22Rv1 (cell line): ENCODE results near the gene TMEM233.

Source experiments
- ZFX ChIP-seq: fragments of 450-650 bp; IDR thresholded peaks from 2 replicates; pipeline ENCODE4 v1.6.1; 2017; ENCODE audit warnings: antibody characterized with exemption, borderline replicate concordance
- TF ChIP-seq, protein P1 (sequence below): fragments of 450-650 bp; IDR thresholded peaks from 2 replicates; pipeline ENCODE4 v1.5.1; 2017; ENCODE audit warnings: mild to moderate bottlenecking

DNA sequence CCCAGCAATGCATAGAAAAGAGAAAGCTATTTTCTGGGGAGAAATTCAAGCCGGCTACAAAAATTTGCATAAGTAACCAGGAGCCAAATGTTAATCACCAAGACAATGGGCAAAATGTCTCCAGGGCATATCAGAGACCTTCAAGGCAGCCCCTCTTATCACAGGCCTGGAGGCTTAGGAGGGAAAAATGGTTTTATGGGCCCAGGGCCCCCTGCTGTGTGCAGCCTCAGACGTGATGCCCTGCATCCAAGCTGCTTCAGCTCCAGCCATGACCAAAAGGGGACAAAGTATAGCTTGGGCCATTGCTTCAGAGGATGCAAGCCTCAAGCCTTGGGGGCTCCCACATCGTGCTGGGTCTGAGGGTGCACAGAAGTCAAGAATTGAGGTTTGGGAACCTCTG, 15.8 kb downstream of the TMEM233 start:
- TF ChIP-seq, protein P1, sequence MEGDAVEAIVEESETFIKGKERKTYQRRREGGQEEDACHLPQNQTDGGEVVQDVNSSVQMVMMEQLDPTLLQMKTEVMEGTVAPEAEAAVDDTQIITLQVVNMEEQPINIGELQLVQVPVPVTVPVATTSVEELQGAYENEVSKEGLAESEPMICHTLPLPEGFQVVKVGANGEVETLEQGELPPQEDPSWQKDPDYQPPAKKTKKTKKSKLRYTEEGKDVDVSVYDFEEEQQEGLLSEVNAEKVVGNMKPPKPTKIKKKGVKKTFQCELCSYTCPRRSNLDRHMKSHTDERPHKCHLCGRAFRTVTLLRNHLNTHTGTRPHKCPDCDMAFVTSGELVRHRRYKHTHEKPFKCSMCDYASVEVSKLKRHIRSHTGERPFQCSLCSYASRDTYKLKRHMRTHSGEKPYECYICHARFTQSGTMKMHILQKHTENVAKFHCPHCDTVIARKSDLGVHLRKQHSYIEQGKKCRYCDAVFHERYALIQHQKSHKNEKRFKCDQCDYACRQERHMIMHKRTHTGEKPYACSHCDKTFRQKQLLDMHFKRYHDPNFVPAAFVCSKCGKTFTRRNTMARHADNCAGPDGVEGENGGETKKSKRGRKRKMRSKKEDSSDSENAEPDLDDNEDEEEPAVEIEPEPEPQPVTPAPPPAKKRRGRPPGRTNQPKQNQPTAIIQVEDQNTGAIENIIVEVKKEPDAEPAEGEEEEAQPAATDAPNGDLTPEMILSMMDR: no peak
- no peak for TF ChIP-seq ZFX
